NOMO-1 treated with dmso at 0.1 percent for 144 hours (cell line): ENCODE measurements around the gene ZCCHC24.
A peak's percentile ranks its signal among the peaks of the same experiment; 100 is the strongest.

Experiments
- DNase-seq: peaks from one replicate; lab custom pipeline; 2025; ENCODE audit not compliant: unreplicated experiment; lab: John Stamatoyannopoulos, UW

ZCCHC24 gene

DNA sequence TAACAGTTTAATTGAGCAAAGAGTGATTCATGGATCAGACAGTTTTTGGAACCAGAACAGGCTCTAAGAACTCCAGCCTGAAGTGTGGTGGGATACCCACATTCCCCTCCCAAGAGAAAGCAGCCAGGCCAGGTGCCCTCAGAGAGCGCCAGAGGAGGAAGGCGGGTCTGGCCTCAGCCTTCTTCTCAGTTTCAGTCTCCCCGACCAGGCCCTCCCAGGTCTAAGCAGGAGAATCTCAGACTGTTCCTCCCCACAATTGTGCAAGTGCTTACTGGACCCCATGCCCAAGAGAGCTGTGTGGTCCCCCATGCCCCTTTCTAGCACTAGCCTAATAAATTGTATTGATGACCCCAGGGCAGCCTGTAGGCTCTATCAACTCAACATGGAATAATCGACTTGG lies 72.6 kb downstream of the ZCCHC24 start:
- no peak for DNase-seq

DNA sequence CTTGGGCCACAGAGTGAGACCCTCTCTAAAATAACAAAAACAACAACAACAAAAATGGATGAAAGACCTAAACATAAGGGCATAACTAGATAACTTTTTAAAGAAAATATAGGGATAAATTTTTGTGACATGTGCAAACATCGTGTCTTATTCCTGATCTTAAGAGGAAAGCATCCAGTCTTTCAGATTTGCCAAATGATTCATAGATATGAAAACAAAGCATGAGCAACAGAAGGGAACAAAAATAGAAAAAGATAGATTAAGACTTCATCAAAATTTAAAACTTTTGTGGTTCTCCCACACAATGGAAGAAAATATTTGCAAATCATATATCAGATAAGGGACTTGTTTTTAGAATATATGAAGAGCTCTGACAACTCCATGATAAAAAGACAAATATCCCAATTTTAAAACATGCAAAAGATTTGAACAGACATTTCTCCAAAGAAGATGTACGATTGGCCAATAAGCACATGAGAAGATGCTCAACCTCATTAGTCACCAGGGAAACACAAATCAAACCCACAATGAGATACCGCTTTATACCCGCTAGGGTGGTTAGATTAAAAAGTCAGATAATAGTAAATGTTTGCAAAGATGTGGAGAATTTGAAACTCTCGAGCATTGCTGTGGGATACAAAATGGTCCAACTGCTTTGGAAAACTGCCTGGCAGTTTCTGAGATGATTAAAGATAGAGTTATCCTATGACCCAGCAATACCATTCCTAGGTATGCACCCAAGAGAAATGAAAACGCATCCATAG lies 77.8 kb downstream of the ZCCHC24 start:
- no peak for DNase-seq

DNA sequence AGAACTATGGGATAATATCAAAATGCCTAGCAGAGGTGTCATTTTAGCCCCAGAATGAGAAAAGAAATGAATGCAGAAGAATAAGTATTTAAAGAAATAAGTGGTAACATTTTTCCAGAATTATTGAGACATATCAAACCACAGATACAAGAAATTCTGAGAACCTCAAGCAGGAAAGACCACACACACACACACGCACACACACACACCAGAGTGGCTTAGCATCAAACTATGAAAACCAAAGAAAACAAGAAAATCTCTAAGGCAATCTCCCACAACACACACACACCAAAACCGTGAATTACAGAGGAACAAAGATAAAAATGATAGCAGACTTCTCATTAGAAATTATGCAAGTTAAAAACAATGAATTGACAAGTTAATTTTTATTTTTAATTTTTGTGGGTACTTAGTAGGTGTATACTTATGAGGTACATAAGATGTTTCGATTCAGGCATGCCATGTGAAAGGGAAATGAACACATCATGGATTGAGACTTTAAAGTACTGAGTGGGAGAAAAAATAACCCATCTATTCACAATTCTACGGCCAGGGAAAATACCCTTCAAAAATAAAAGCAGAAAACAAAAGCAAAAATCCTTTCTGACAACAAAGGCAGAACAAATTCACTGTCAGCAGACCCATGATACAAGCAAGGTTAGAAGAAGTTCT lies 83.6 kb downstream of the ZCCHC24 start:
- no peak for DNase-seq

DNA sequence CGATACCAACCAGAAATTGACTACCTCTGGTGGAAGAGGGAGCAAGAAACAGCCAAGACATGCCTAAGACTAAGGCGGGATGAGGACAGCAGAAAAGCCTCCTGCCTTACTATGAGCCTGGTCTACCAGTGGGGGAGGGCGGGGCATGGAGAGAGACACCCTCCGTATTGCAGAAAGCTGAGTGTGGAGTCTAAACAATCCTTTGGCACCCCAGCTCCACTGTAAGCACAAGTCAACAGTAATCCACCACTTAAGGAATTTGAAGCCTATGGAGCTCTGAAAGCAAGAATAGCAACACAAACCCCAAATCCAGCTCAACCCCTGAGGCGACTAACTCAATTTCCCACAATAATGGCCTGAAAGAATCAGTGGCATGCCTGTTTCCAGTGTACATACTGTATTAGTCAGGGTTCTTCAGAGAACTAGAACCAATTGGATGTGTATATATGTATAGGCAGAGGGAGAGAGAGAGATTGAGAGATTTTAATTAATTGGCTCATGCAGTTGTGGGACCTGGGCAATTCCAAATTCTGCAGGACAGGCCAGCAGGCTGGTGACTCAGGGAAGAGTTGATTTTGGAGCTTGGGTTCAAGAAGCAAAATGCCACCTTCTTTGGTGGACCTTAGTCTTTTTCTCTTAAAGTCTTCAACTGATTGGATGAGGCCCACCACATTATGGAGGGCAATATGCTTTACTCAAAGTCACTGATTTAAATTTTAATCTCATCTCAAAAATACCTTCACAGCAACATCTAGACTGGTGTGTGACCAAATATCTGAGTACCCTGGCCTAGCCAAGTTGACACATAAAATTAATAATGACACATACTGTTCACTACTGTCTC lies 84.7 kb downstream of the ZCCHC24 start:
- no peak for DNase-seq

DNA sequence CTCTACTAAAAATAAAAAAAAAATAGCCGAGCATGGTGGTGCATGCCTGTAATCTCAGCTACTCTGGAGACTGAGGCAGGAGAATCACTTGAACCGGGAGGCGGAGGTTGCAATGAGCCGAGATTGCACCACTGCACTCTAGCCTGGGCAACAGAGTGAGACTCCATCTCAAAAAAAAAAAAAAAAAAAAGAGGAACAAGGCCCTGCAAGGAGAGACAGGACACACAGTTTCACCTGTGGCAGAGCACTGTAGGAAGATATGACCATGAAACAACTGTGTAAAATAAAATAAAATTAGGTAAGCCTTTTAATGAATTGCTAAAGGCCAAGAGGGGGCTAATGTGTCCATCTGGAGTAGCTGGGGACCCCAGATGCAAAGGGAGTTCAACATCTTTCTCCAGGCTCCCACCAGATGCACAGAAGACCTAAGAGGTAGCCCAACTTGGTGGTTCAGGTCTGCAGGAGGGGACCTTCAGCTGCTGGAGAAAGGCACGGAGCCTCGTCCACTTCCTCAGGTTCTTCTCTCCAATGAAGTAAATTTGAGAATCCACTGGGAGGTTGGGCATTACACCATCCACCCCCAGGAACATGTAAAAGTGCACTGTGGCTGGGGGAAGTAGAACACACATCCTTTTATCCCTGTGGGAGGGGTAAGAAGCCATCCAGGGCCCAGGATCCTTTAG lies 85.5 kb downstream of the ZCCHC24 start:
- DNase-seq: no peak

GRCh38 chr10:79358811-79359210 lies 86.6 kb downstream of the ZCCHC24 start:
- no peak for DNase-seq

GRCh38 chr10:79357180-79357579 lies 88.2 kb downstream of the ZCCHC24 start:
- no peak for DNase-seq

DNA sequence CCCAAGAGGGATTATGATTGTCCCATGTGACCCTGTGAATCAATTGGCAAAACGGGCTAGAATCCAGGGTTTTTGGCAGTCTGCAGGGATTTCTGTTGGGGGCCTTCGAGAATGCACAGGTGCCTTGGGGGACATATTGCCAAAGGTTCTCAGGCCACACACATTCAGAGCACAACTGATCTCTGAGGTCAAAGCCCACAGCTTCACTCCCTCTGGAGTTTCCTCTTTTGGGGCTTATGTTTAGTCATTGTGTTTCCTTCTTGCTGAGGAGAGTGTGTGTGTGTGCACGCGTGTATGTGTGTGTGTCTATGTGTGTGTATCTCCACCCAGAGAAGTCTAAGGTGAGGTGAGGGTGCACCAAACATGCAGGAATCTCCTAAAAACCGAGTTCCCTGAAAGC lies 89.3 kb downstream of the ZCCHC24 start:
- DNase-seq: peak; percentile 58

- DNase-seq: no peak
Measured at GRCh38 chr10:79355420-79356017, 89.9 kb downstream of the ZCCHC24 start.

GRCh38 chr10:79354615-79355014 lies 90.8 kb downstream of the ZCCHC24 start:
- no peak for DNase-seq

- DNase-seq: no peak
Measured at GRCh38 chr10:79354141-79354540, 91.3 kb downstream of the ZCCHC24 start.

DNA sequence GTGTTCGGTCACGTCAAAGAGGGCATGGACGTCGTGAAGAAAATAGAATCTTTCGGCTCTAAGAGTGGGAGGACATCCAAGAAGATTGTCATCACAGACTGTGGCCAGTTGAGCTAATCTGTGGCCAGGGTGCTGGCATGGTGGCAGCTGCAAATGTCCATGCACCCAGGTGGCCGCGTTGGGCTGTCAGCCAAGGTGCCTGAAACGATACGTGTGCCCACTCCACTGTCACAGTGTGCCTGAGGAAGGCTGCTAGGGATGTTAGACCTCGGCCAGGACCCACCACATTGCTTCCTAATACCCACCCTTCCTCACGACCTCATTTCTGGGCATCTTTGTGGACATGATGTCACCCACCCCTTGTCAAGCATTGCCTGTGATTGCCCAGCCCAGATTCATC lies 91.7 kb downstream of the ZCCHC24 start:
- DNase-seq: no peak

DNA sequence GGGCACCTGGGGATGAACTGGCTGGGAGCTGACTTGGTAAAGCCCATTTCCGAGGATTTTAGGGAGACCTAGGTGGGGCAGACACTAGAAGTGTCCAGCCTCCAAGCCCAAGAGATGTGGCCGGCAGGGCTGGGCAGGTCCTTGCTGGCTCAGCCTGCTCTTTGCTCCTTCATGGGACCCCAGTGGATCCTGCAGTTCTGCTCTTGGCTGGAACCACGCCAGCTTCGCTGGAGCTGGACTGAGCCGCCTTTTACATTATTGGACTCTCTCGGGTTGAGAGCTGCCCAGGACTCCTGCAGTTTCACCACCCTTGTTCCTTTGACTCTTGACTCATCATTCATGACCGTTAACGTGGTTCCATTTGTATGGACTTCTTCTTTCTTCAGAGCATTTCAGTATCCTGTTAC lies 92.4 kb downstream of the ZCCHC24 start:
- DNase-seq: no peak

DNA sequence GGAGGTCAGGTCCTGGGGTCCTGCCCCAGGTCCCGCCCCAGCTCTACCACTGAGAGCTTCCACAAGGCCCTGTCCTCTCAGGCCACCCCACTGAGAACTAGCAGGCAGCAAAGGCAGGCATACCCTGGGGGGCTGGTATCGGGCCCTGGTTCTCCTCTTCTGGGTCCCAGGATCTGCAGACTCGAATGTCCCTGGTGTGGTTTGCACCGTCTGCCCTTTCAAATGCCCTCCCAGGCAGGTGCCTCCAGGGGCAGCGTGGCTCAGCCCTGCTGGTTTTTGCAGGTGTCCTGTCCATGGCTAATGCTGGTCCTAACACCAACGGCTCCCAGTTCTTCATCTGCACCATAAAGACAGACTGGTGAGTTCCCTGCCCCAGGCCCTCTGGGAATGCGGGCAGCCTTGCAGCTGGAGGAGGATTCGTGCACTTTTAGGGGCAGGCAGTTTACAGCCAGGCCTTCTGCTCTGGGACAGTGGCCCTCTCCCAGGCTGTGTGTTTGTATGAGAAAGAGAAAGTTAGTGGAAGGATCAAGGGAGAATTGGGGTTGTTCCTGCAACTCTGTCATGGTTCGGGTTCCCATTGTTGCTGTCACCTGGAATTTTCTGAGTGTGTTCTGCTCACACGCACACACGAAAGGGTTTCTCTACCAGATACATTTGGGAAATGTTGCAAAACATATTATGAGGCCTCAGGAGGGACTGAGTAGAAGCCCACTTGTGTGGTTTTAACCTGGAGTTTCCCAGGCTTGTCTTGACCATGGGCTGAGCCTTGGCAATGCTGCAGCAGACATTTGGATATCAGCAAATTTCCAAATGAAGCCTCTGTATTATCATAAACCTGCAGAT lies 93.2 kb downstream of the ZCCHC24 start:
- no peak for DNase-seq

- no peak for DNase-seq
Measured at GRCh38 chr10:79351332-79351731, 94.1 kb downstream of the ZCCHC24 start.

DNA sequence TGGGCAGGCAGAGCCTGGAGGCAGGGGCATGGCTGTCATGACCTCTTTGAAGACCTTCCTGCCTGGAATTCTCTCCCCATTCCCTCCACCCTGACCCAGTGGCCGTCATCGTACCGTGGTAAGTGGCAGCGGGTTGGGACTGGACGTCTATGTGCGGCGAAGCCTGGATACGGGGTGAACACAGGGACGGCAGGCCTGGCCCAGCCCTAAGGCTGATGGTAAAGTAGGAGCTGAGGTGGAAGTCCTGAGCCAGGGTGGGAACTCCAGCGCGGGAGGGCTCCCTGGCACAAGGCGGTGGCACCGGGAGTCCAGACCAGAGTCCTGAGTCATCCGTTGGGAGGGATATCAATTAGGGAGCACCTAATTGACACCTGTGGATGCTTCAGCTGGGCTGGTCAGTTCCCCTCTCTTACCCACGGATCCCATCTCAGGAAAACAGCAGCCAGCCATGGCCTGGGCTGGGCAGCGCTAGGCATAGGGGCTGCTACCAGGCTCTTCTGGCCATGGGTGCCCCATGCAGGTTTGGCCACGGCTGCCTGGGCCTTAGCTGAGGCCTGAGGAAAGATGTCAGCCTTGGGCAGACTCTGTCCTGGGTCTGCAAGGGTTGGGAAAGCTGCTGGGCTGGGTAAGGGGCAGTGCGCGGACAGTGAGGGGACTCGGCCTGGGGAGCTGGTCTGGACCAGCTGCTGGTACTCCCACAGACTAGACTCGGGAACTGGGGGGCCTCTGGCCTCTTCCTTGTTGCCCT lies 94.8 kb downstream of the ZCCHC24 start:
- DNase-seq: no peak

DNA sequence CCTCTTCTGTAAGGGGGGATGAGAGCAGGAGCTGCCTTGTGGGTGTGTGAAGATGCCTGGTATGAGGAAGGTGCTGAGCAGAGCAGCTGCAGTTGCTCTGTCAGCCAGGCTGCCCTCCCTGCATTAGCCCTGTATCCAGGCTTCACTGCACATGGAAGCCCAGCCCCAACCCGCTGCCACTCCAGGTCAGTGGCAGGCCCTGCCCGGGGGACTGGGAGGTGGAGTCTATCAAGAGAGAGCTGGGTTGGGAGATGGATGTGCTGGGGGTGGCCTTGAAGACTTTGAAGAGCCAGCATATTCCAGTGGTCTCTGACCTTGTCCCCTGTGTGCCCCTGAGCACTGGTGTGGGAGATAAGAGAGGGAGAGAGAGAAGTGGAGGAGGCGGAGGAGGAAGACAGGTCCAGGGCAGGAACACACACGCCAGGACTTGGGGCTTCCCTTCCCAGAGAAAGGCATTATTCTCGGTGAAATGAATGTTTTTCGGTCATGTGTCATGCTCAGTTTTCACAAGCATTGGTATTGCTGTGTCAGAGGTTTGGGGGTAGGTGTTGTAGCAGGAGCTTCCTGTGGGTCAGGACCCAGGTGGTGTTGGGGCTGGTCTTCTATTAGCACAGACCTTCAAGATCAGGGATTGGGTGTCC lies 95.5 kb downstream of the ZCCHC24 start:
- DNase-seq: no peak

DNA sequence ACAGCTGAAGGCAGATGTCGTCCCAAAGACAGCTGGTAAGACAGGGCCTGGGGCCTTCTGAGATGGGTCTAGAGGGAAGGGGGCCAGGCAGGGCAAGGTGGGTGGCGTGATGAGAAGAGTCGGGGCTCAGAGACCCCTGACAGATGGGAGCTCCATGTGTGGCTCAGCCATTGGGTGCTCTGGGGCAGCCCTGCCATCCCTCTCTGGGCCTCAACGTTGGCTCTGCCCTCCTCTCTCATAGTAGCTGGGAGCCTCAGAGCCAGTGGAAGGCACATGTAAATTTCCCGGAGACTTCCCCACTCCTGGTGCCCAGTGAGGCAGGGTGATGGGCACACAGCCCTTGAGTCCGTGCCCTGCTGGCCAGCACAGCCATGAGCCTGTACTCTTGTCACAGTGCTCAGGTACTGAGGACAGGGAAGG lies 96.3 kb downstream of the ZCCHC24 start:
- DNase-seq: no peak

DNA sequence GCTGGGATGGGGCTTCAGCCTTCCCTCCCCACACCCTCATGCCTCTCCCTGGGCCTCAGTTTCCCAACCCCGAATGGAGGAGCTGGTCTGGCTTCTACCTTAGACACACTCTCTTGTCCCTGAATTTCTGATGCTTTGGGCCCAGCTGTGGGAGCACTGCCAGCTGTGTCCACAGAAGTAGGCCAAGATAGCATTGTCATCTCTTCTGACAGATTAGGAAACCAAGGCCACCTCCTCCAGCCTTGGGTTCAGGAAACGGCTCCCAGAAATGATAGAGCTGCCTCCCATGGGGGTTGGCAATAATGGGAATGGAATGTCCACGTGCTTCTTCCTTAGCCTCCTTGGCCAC lies 96.8 kb downstream of the ZCCHC24 start:
- DNase-seq: no peak
